ENCODE measurements around the gene ATP2B3. TPM values are rescaled to one million over a fixed set of nuclear protein-coding genes. Genes with fewer than 3 reads are reported as not detected.

ATP2B3 gene
- total RNA-seq, 1 donor from 2014 or later = 0.43 TPM

- no peaks in the 10 kb centered on the region for H3K27me3 Mint-ChIP-seq
- TF ChIP-seq CTCF (conservative IDR thresholded peaks at IDR 0.05) = no peak
- no peaks in the 10 kb centered on the region for H3K4me1 Mint-ChIP-seq (ENCODE audit: unreplicated experiment)
- DNase-seq (ENCODE audit: extremely low spot score, unreplicated experiment) = no peak
- H3K9me3 Mint-ChIP-seq = no peaks in the 10 kb centered on the region
- no peak overlapping the region for H3K27ac Mint-ChIP-seq
- H3K4me3 Mint-ChIP-seq = no peak overlapping the region
- H3K36me3 Mint-ChIP-seq = no peaks in the 10 kb centered on the region
Measured at GRCh38 chrX:153551135-153551534, 33.7 kb downstream of the ATP2B3 start.

GRCh38 chrX:153554519-153555167 is 37.2 kb downstream of the ATP2B3 start:
- peak; percentile 76 for TF ChIP-seq CTCF (conservative IDR thresholded peaks at IDR 0.05)
- H3K36me3 Mint-ChIP-seq = no peaks in the 10 kb centered on the region
- no peaks in the 10 kb centered on the region for H3K27me3 Mint-ChIP-seq
- no peak overlapping the region for H3K27ac Mint-ChIP-seq
- no peaks in the 10 kb centered on the region for H3K4me1 Mint-ChIP-seq (ENCODE audit: unreplicated experiment)
- no peak overlapping the region for H3K4me3 Mint-ChIP-seq
- no peak for DNase-seq (ENCODE audit: extremely low spot score, unreplicated experiment)
- H3K9me3 Mint-ChIP-seq = no peaks in the 10 kb centered on the region

- no peak for DNase-seq (ENCODE audit: extremely low spot score, unreplicated experiment)
- Mint-ChIP-seq H3K27ac (no peak overlapping the region), H3K4me3 (no peak overlapping the region), H3K36me3 (no peaks in the 10 kb centered on the region), H3K27me3 (no peaks in the 10 kb centered on the region), H3K9me3 (no peaks in the 10 kb centered on the region), H3K4me1 (ENCODE audit: unreplicated experiment) (no peaks in the 10 kb centered on the region)
- no peak for TF ChIP-seq CTCF (conservative IDR thresholded peaks at IDR 0.05)
Measured at GRCh38 chrX:153556767-153557166, 39.3 kb downstream of the ATP2B3 start.

GRCh38 chrX:153557618-153558355 is 40.3 kb downstream of the ATP2B3 start:
- Mint-ChIP-seq H3K4me3 (no peak overlapping the region), H3K27me3 (no peaks in the 10 kb centered on the region), H3K4me1 (ENCODE audit: unreplicated experiment) (no peaks in the 10 kb centered on the region), H3K9me3 (no peaks in the 10 kb centered on the region), H3K27ac (no peak overlapping the region), H3K36me3 (no peaks in the 10 kb centered on the region)
- no peak for TF ChIP-seq CTCF (conservative IDR thresholded peaks at IDR 0.05)
- DNase-seq (ENCODE audit: extremely low spot score, unreplicated experiment) = no peak

GRCh38 chrX:153560000-153560399 is 42.6 kb downstream of the ATP2B3 start:
- no peaks in the 10 kb centered on the region for H3K9me3 Mint-ChIP-seq
- no peaks in the 10 kb centered on the region for H3K4me1 Mint-ChIP-seq (ENCODE audit: unreplicated experiment)
- no peak for DNase-seq (ENCODE audit: extremely low spot score, unreplicated experiment)
- H3K4me3 Mint-ChIP-seq = no peak overlapping the region
- H3K27me3 Mint-ChIP-seq = no peaks in the 10 kb centered on the region
- no peak overlapping the region for H3K27ac Mint-ChIP-seq
- no peaks in the 10 kb centered on the region for H3K36me3 Mint-ChIP-seq
- TF ChIP-seq CTCF (conservative IDR thresholded peaks at IDR 0.05) = no peak
